ENCODE data around the gene HTR6.

- TF ChIP-seq, protein P1, sequence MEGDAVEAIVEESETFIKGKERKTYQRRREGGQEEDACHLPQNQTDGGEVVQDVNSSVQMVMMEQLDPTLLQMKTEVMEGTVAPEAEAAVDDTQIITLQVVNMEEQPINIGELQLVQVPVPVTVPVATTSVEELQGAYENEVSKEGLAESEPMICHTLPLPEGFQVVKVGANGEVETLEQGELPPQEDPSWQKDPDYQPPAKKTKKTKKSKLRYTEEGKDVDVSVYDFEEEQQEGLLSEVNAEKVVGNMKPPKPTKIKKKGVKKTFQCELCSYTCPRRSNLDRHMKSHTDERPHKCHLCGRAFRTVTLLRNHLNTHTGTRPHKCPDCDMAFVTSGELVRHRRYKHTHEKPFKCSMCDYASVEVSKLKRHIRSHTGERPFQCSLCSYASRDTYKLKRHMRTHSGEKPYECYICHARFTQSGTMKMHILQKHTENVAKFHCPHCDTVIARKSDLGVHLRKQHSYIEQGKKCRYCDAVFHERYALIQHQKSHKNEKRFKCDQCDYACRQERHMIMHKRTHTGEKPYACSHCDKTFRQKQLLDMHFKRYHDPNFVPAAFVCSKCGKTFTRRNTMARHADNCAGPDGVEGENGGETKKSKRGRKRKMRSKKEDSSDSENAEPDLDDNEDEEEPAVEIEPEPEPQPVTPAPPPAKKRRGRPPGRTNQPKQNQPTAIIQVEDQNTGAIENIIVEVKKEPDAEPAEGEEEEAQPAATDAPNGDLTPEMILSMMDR (IDR thresholded peaks at IDR 0.05) = peak; percentile 42 to 81 (median 72)
- TF ChIP-seq POLR2A (IDR thresholded peaks at IDR 0.05) = no peak
Observed at GRCh38 chr1:19651141-19651737, 13.4 kb upstream of the HTR6 start.
